T-cell (primary cell): ENCODE results near the gene KCND2. TPM values are rescaled to one million over a fixed set of nuclear protein-coding genes. Genes with fewer than 3 reads are reported as not detected.

Experiments used
- ATAC-seq, 4 experiments: fragments of 200-7000 bp in 3 of 4; fragments of 150-1000 bp in 1 of 4; cut with Tn5 transposase; replicated peaks in 1 of 4; 1 replicate in 3 of 4; 2 replicates in 1 of 4; pipeline ENCODE4 v1.10.0; 2021; ENCODE audit warnings: moderate library complexity in 3 of 4, mild to moderate bottlenecking in 2 of 4, moderate number of reproducible peaks in 1 of 4
- CTCF ChIA-PET, 2 donors: fragments of 300-600 bp; sonication (Branson Sonifier 250); formaldehyde crosslinking; loops; one replicate each; lab custom pipeline; 2022; ENCODE audit warnings: antibody characterized with exemption in 2 of 2; lab: Charles Lee
- POLR2A ChIA-PET, 2 donors: fragments of 300-600 bp; sonication (Branson Sonifier 250); formaldehyde crosslinking; loops; one replicate each; lab custom pipeline; 2022; ENCODE audit warnings: antibody characterized with exemption in 2 of 2; lab: Charles Lee
- DNase-seq, 35 experiments: peaks; one replicate each; pipeline versions ENCODE4 v3.0.0 to v3.0.0-alpha.2; 2013 to 2023
- H3K27ac ChIP-seq: one replicate; pipeline ENCODE4 v1.5.1; 2013; ENCODE audit warnings: low read length
- H3K27me3 ChIP-seq, 2 experiments: replicated peaks in 1 of 2; 1 replicate in 1 of 2; 2 replicates in 1 of 2; pipeline versions ENCODE4 v1.6.1 to v1.7.0; 2013; ENCODE audit warnings: low read length in 1 of 2, mixed read lengths in 1 of 2; ENCODE audit not compliant: control insufficient read depth in 2 of 2, insufficient read depth in 2 of 2; ENCODE audit errors: extremely low read depth in 1 of 2
- H3K36me3 ChIP-seq, 2 donors: 1 replicate in 1 of 2; 2 replicates in 1 of 2; pipeline versions ENCODE4 v1.6.1 to v1.7.0; 2013; ENCODE audit warnings: low read length in 1 of 2; ENCODE audit not compliant: control insufficient read depth in 2 of 2, insufficient read depth in 1 of 2; ENCODE audit errors: extremely low read depth in 1 of 2
- H3K4me1 ChIP-seq, 2 experiments: 1 replicate in 1 of 2; 2 replicates in 1 of 2; pipeline versions ENCODE4 v1.6.1 to v1.7.0; 2013; ENCODE audit warnings: low read length in 2 of 2, mixed read lengths in 1 of 2; ENCODE audit not compliant: insufficient read depth in 2 of 2, control insufficient read depth in 1 of 2; ENCODE audit errors: extremely low read depth in 1 of 2
- H3K4me3 ChIP-seq, 2 donors: 1 replicate in 1 of 2; 2 replicates in 1 of 2; pipeline versions ENCODE4 v1.5.1 to v1.7.0; 2013; ENCODE audit warnings: mild to moderate bottlenecking in 2 of 2, low read length in 1 of 2, moderate library complexity in 1 of 2; ENCODE audit not compliant: control insufficient read depth in 1 of 2; ENCODE audit errors: extremely low read depth in 1 of 2
- H3K9me3 ChIP-seq: 2 replicates; pipeline ENCODE4 v1.7.0; 2013
- H3K27ac Mint-ChIP-seq, 2 donors: one replicate each; pipeline ENCODE4 v1.8.0; 2020 to 2021; ENCODE audit warnings: mild to moderate bottlenecking in 2 of 2, mixed read lengths in 2 of 2
- H3K27me3 Mint-ChIP-seq, 2 donors: one replicate each; pipeline ENCODE4 v1.8.0; 2021 to 2022; ENCODE audit warnings: mixed read lengths in 2 of 2
- H3K36me3 Mint-ChIP-seq: one replicate; pipeline ENCODE4 v1.8.0; 2021; ENCODE audit warnings: mixed read lengths
- H3K4me1 Mint-ChIP-seq, 3 donors: one replicate each; pipeline ENCODE4 v1.8.0; 2020 to 2022; ENCODE audit warnings: mixed read lengths in 3 of 3, mild to moderate bottlenecking in 1 of 3
- H3K4me3 Mint-ChIP-seq, 3 donors: one replicate each; pipeline ENCODE4 v1.8.0; 2020 to 2022; ENCODE audit warnings: mild to moderate bottlenecking in 3 of 3, mixed read lengths in 3 of 3, moderate library complexity in 3 of 3
- H3K9me3 Mint-ChIP-seq, 3 donors: one replicate each; pipeline ENCODE4 v1.8.0; 2020 to 2022; ENCODE audit warnings: mixed read lengths in 3 of 3
- WGBS: methylation state at CpG from one replicate; pipeline ENCODE4 v1.1.5; 2013; ENCODE audit warnings: missing lambda C conversion rate; ENCODE audit not compliant: insufficient coverage; 5-methylcytosine and 5-hydroxymethylcytosine counted together
- total RNA-seq, 35 experiments: library from RNA in 6 of 35; stranded (reverse) in 6 of 35; fragments of 120-200 nt in 1 of 35; gene quantifications; one replicate each; pipeline versions ENCODE4 v1.2.1 to v1.2.4 and lab custom pipeline; 2013 to 2026

The KCND2 gene
- total RNA-seq, 5 donors from 2014 or later (not counting 1 experiment from before 2014, with no cell fraction given): not detected

- DNase-seq (no peak), ATAC-seq (no peak)
- Histone ChIP-seq H3K4me1 (no peaks in the 10 kb centered on the region), H3K4me3 (no peak overlapping the region), H3K9me3 (no peaks in the 10 kb centered on the region), H3K27me3 (peaks cover 10 to 18% of the 10 kb centered on the region in 2 experiments), H3K27ac (no peak overlapping the region), H3K36me3 (no peaks in the 10 kb centered on the region)
- Mint-ChIP-seq H3K27me3 (peaks cover 22 to 35% of the 10 kb centered on the region in 2 donors), H3K9me3 (no peaks in the 10 kb centered on the region), H3K4me1 (peaks cover 0 to 7% (median 2%) of the 10 kb centered on the region in 3 donors), H3K27ac (no peak overlapping the region), H3K36me3 (no peaks in the 10 kb centered on the region), H3K4me3 (no peak overlapping the region)
- POLR2A ChIA-PET: no interaction called here
- WGBS: 4% methylated on average over 30 of the region's 38 CpGs
- CTCF ChIA-PET: no interaction called here
Observed at GRCh38 chr7:120273476-120273975, 551 bp downstream of the KCND2 start.

- POLR2A ChIA-PET: no interaction called here
- Histone ChIP-seq H3K27ac (no peak overlapping the region), H3K27me3 (peaks cover 10 to 18% of the 10 kb centered on the region in 2 experiments), H3K4me3 (no peak overlapping the region), H3K4me1 (no peaks in the 10 kb centered on the region), H3K36me3 (no peaks in the 10 kb centered on the region), H3K9me3 (no peaks in the 10 kb centered on the region)
- ATAC-seq: no peak
- DNase-seq: no peak
- peaks cover 0 to 7% (median 2%) of the 10 kb centered on the region in 3 donors for H3K4me1 Mint-ChIP-seq
- no peaks in the 10 kb centered on the region for H3K36me3 Mint-ChIP-seq
- H3K27ac Mint-ChIP-seq: no peak overlapping the region
- CTCF ChIA-PET: no interaction called here
- no peaks in the 10 kb centered on the region for H3K9me3 Mint-ChIP-seq
- peaks cover 22 to 35% of the 10 kb centered on the region in 2 donors for H3K27me3 Mint-ChIP-seq
- WGBS: 92% methylated on average over 8 of the region's 16 CpGs
- no peak overlapping the region for H3K4me3 Mint-ChIP-seq
Observed at GRCh38 chr7:120274482-120274881, 1.5 kb downstream of the KCND2 start.

- CTCF ChIA-PET: no interaction called here
- H3K36me3 ChIP-seq: no peaks in the 10 kb centered on the region
- H3K4me3 Mint-ChIP-seq: no peak overlapping the region
- H3K27me3 Mint-ChIP-seq: peaks cover 22 to 35% of the 10 kb centered on the region in 2 donors
- DNase-seq: no peak
- H3K4me1 ChIP-seq: no peaks in the 10 kb centered on the region
- H3K9me3 Mint-ChIP-seq: peaks cover 0 to under 1% (median 0%) of the 10 kb centered on the region in 3 donors
- 94% methylated on average over 27 of the region's 27 CpGs for WGBS
- peaks cover 10 to 18% of the 10 kb centered on the region in 2 experiments for H3K27me3 ChIP-seq
- no peak overlapping the region for H3K4me3 ChIP-seq
- no peaks in the 10 kb centered on the region for H3K9me3 ChIP-seq
- POLR2A ChIA-PET: no interaction called here
- no peaks in the 10 kb centered on the region for H3K36me3 Mint-ChIP-seq
- no peak for ATAC-seq
- H3K27ac Mint-ChIP-seq: no peak overlapping the region
- peaks cover 0 to 7% (median 2%) of the 10 kb centered on the region in 3 donors for H3K4me1 Mint-ChIP-seq
- H3K27ac ChIP-seq: no peak overlapping the region
Observed at GRCh38 chr7:120274899-120275298, 1.9 kb downstream of the KCND2 start.

- peaks cover 0 to 7% (median 2%) of the 10 kb centered on the region in 3 donors for H3K4me1 Mint-ChIP-seq
- H3K36me3 Mint-ChIP-seq: no peaks in the 10 kb centered on the region
- CTCF ChIA-PET: no interaction called here
- Histone ChIP-seq H3K27ac (no peak overlapping the region), H3K9me3 (no peaks in the 10 kb centered on the region), H3K36me3 (no peaks in the 10 kb centered on the region), H3K27me3 (peaks cover 10 to 18% of the 10 kb centered on the region in 2 experiments), H3K4me3 (no peak overlapping the region), H3K4me1 (no peaks in the 10 kb centered on the region)
- no peak overlapping the region for H3K27ac Mint-ChIP-seq
- no peak overlapping the region for H3K4me3 Mint-ChIP-seq
- POLR2A ChIA-PET: no interaction called here
- DNase-seq (no peak), ATAC-seq (no peak)
- peaks cover 18 to 35% of the 10 kb centered on the region in 2 donors for H3K27me3 Mint-ChIP-seq
- peaks cover 0 to 4% (median 0%) of the 10 kb centered on the region in 3 donors for H3K9me3 Mint-ChIP-seq
Observed at GRCh38 chr7:120276720-120277119, 3.7 kb downstream of the KCND2 start.

DNA sequence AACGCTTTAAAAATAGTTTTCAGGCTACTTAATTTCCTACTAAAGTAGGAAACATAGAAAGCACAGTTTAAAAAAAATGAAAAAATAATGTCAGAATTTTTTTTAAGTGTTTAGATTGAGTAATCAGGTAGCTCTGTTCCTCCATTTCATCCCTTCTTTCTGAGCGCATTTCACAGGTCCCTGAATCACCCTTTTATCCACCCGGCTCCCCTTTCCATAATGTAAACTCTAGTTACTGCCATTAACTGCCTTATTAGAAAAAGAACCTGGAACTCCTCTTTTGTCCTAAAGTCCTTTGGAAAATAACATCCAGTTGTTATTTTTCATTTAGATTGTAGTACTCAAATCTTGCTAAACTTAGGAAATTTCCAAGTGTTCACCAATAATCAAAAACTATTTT lies 5.8 kb downstream of the KCND2 start:
- Mint-ChIP-seq H3K9me3 (peaks cover 0 to 6% (median 4%) of the 10 kb centered on the region in 3 donors), H3K27me3 (peaks cover 7 to 17% of the 10 kb centered on the region in 2 donors), H3K27ac (no peak overlapping the region), H3K36me3 (no peaks in the 10 kb centered on the region), H3K4me3 (no peak overlapping the region), H3K4me1 (no peaks in the 10 kb centered on the region)
- Histone ChIP-seq H3K27ac (no peak overlapping the region), H3K27me3 (peaks cover 5 to 8% of the 10 kb centered on the region in 2 experiments), H3K4me3 (no peak overlapping the region), H3K36me3 (no peaks in the 10 kb centered on the region), H3K9me3 (no peaks in the 10 kb centered on the region), H3K4me1 (no peaks in the 10 kb centered on the region)
- ChIA-PET CTCF (no interaction called here), POLR2A (no interaction called here)
- no CpG with 5 or more reads among the region's 3 CpGs for WGBS
- ATAC-seq (no peak), DNase-seq (no peak)

- H3K27ac Mint-ChIP-seq: no peak overlapping the region
- H3K36me3 ChIP-seq: no peaks in the 10 kb centered on the region
- H3K9me3 Mint-ChIP-seq: peaks cover 0 to 6% (median 4%) of the 10 kb centered on the region in 3 donors
- DNase-seq: no peak
- H3K27ac ChIP-seq: no peak overlapping the region
- no peak overlapping the region for H3K4me3 ChIP-seq
- ChIA-PET CTCF (no interaction called here), POLR2A (no interaction called here)
- H3K4me1 Mint-ChIP-seq: no peaks in the 10 kb centered on the region
- ATAC-seq: no peak
- H3K4me3 Mint-ChIP-seq: no peak overlapping the region
- H3K27me3 ChIP-seq: no peaks in the 10 kb centered on the region
- no peaks in the 10 kb centered on the region for H3K9me3 ChIP-seq
- no peaks in the 10 kb centered on the region for H3K27me3 Mint-ChIP-seq
- no CpG with 5 or more reads among the region's 3 CpGs for WGBS
- H3K36me3 Mint-ChIP-seq: no peaks in the 10 kb centered on the region
- no peaks in the 10 kb centered on the region for H3K4me1 ChIP-seq
Observed at GRCh38 chr7:120280743-120281142, 7.8 kb downstream of the KCND2 start.

- no peak overlapping the region for H3K27ac ChIP-seq
- DNase-seq (no peak), ATAC-seq (no peak)
- no peaks in the 10 kb centered on the region for H3K9me3 ChIP-seq
- Mint-ChIP-seq H3K27ac (no peak overlapping the region), H3K4me1 (no peaks in the 10 kb centered on the region), H3K27me3 (no peaks in the 10 kb centered on the region), H3K36me3 (no peaks in the 10 kb centered on the region), H3K9me3 (peaks cover 2 to 9% (median 7%) of the 10 kb centered on the region in 3 donors), H3K4me3 (no peak overlapping the region)
- H3K4me1 ChIP-seq: no peaks in the 10 kb centered on the region
- no peak overlapping the region for H3K4me3 ChIP-seq
- no peaks in the 10 kb centered on the region for H3K36me3 ChIP-seq
- ChIA-PET CTCF (no interaction called here), POLR2A (no interaction called here)
- H3K27me3 ChIP-seq: no peaks in the 10 kb centered on the region
Observed at GRCh38 chr7:120293027-120293426, 20.1 kb downstream of the KCND2 start.
